Activated naive CD4-positive, alpha-beta T cell treated with anti-CD3 and anti-CD28 coated beads, Interleukin-2, amount 50 U/mL, for 24 hours (primary cell): ENCODE data around the gene ARHGAP26.

Experiments used
- H3K27ac Mint-ChIP-seq: one replicate; pipeline ENCODE4 v1.8.0; 2021; ENCODE audit warnings: mild to moderate bottlenecking, mixed read lengths
- H3K27me3 Mint-ChIP-seq: one replicate; pipeline ENCODE4 v1.8.0; 2021; ENCODE audit warnings: mixed read lengths
- H3K36me3 Mint-ChIP-seq: one replicate; pipeline ENCODE4 v1.8.0; 2021; ENCODE audit warnings: mixed read lengths
- H3K4me1 Mint-ChIP-seq: one replicate; pipeline ENCODE4 v1.8.0; 2021; ENCODE audit warnings: mixed read lengths
- H3K4me3 Mint-ChIP-seq: one replicate; pipeline ENCODE4 v1.8.0; 2021; ENCODE audit warnings: mild to moderate bottlenecking, mixed read lengths
- H3K9me3 Mint-ChIP-seq: one replicate; pipeline ENCODE4 v1.8.0; 2021; ENCODE audit warnings: mixed read lengths

The ARHGAP26 gene

GRCh38 chr5:143128412-143129071, 358.4 kb downstream of the ARHGAP26 start:
- H3K9me3 Mint-ChIP-seq: no peaks in the 10 kb centered on the region
- H3K27me3 Mint-ChIP-seq: no peaks in the 10 kb centered on the region
- H3K36me3 Mint-ChIP-seq: peaks cover 5% of the 10 kb centered on the region
- H3K4me1 Mint-ChIP-seq: no peaks in the 10 kb centered on the region
- H3K4me3 Mint-ChIP-seq: no peak overlapping the region
- no peak overlapping the region for H3K27ac Mint-ChIP-seq

GRCh38 chr5:143129203-143129602, 359.0 kb downstream of the ARHGAP26 start:
- no peaks in the 10 kb centered on the region for H3K4me1 Mint-ChIP-seq
- H3K9me3 Mint-ChIP-seq: no peaks in the 10 kb centered on the region
- H3K4me3 Mint-ChIP-seq: no peak overlapping the region
- H3K27me3 Mint-ChIP-seq: no peaks in the 10 kb centered on the region
- H3K36me3 Mint-ChIP-seq: peaks cover 9% of the 10 kb centered on the region
- no peak overlapping the region for H3K27ac Mint-ChIP-seq

- no peaks in the 10 kb centered on the region for H3K9me3 Mint-ChIP-seq
- no peaks in the 10 kb centered on the region for H3K4me1 Mint-ChIP-seq
- no peak overlapping the region for H3K4me3 Mint-ChIP-seq
- no peak overlapping the region for H3K27ac Mint-ChIP-seq
- peaks cover 13% of the 10 kb centered on the region for H3K36me3 Mint-ChIP-seq
- H3K27me3 Mint-ChIP-seq: no peaks in the 10 kb centered on the region
Observed at GRCh38 chr5:143129910-143130612, 359.9 kb downstream of the ARHGAP26 start.

- Mint-ChIP-seq H3K4me1 (no peaks in the 10 kb centered on the region), H3K27me3 (no peaks in the 10 kb centered on the region), H3K36me3 (peaks cover 13% of the 10 kb centered on the region), H3K27ac (no peak overlapping the region), H3K4me3 (no peak overlapping the region), H3K9me3 (no peaks in the 10 kb centered on the region)
Observed at GRCh38 chr5:143130613-143131305, 360.6 kb downstream of the ARHGAP26 start.

- Mint-ChIP-seq H3K27me3 (no peaks in the 10 kb centered on the region), H3K9me3 (no peaks in the 10 kb centered on the region), H3K4me3 (no peak overlapping the region), H3K4me1 (no peaks in the 10 kb centered on the region), H3K27ac (no peak overlapping the region), H3K36me3 (peaks cover 13% of the 10 kb centered on the region)
Observed at GRCh38 chr5:143131972-143132371, 361.8 kb downstream of the ARHGAP26 start.

GRCh38 chr5:143132739-143133138, 362.6 kb downstream of the ARHGAP26 start:
- no peak overlapping the region for H3K4me3 Mint-ChIP-seq
- H3K4me1 Mint-ChIP-seq: no peaks in the 10 kb centered on the region
- H3K36me3 Mint-ChIP-seq: peaks cover 15% of the 10 kb centered on the region
- no peaks in the 10 kb centered on the region for H3K9me3 Mint-ChIP-seq
- no peaks in the 10 kb centered on the region for H3K27me3 Mint-ChIP-seq
- H3K27ac Mint-ChIP-seq: no peak overlapping the region

GRCh38 chr5:143133721-143134120, 363.5 kb downstream of the ARHGAP26 start:
- H3K27ac Mint-ChIP-seq: no peak overlapping the region
- peaks cover 20% of the 10 kb centered on the region for H3K36me3 Mint-ChIP-seq
- H3K9me3 Mint-ChIP-seq: no peaks in the 10 kb centered on the region
- no peaks in the 10 kb centered on the region for H3K4me1 Mint-ChIP-seq
- H3K27me3 Mint-ChIP-seq: no peaks in the 10 kb centered on the region
- no peak overlapping the region for H3K4me3 Mint-ChIP-seq

GRCh38 chr5:143134269-143134668, 364.1 kb downstream of the ARHGAP26 start:
- H3K4me1 Mint-ChIP-seq: no peaks in the 10 kb centered on the region
- H3K36me3 Mint-ChIP-seq: peaks cover 20% of the 10 kb centered on the region
- no peaks in the 10 kb centered on the region for H3K9me3 Mint-ChIP-seq
- no peaks in the 10 kb centered on the region for H3K27me3 Mint-ChIP-seq
- no peak overlapping the region for H3K4me3 Mint-ChIP-seq
- no peak overlapping the region for H3K27ac Mint-ChIP-seq

- Mint-ChIP-seq H3K9me3 (no peaks in the 10 kb centered on the region), H3K27ac (no peak overlapping the region), H3K4me1 (no peaks in the 10 kb centered on the region), H3K36me3 (peaks cover 20% of the 10 kb centered on the region), H3K4me3 (no peak overlapping the region), H3K27me3 (no peaks in the 10 kb centered on the region)
Observed at GRCh38 chr5:143134900-143135299, 364.7 kb downstream of the ARHGAP26 start.

GRCh38 chr5:143135832-143136551, 365.8 kb downstream of the ARHGAP26 start:
- no peaks in the 10 kb centered on the region for H3K9me3 Mint-ChIP-seq
- H3K4me3 Mint-ChIP-seq: no peak overlapping the region
- H3K36me3 Mint-ChIP-seq: peaks cover 20% of the 10 kb centered on the region
- H3K4me1 Mint-ChIP-seq: no peaks in the 10 kb centered on the region
- H3K27me3 Mint-ChIP-seq: no peaks in the 10 kb centered on the region
- no peak overlapping the region for H3K27ac Mint-ChIP-seq

GRCh38 chr5:143138839-143139238, 368.7 kb downstream of the ARHGAP26 start:
- H3K4me1 Mint-ChIP-seq: peaks cover 3% of the 10 kb centered on the region
- H3K36me3 Mint-ChIP-seq: peaks cover 18% of the 10 kb centered on the region
- no peak overlapping the region for H3K27ac Mint-ChIP-seq
- no peak overlapping the region for H3K4me3 Mint-ChIP-seq
- H3K27me3 Mint-ChIP-seq: no peaks in the 10 kb centered on the region
- H3K9me3 Mint-ChIP-seq: no peaks in the 10 kb centered on the region

- Mint-ChIP-seq H3K36me3 (peaks cover 13% of the 10 kb centered on the region), H3K4me1 (peaks cover 4% of the 10 kb centered on the region), H3K27ac (no peak overlapping the region), H3K27me3 (no peaks in the 10 kb centered on the region), H3K4me3 (no peak overlapping the region), H3K9me3 (no peaks in the 10 kb centered on the region)
Observed at GRCh38 chr5:143139585-143139984, 369.4 kb downstream of the ARHGAP26 start.

GRCh38 chr5:143140492-143141203, 370.5 kb downstream of the ARHGAP26 start:
- no peak overlapping the region for H3K4me3 Mint-ChIP-seq
- peaks cover 12% of the 10 kb centered on the region for H3K36me3 Mint-ChIP-seq

GRCh38 chr5:143141652-143142051, 371.5 kb downstream of the ARHGAP26 start:
- H3K27me3 Mint-ChIP-seq: no peaks in the 10 kb centered on the region
- H3K9me3 Mint-ChIP-seq: no peaks in the 10 kb centered on the region
- H3K36me3 Mint-ChIP-seq: peaks cover 15% of the 10 kb centered on the region
- H3K27ac Mint-ChIP-seq: no peak overlapping the region
- H3K4me1 Mint-ChIP-seq: peaks cover 11% of the 10 kb centered on the region
- no peak overlapping the region for H3K4me3 Mint-ChIP-seq

More at GRCh38 chr5:143140492-143141203, 370.5 kb downstream of the ARHGAP26 start:
- Mint-ChIP-seq H3K27me3 (no peaks in the 10 kb centered on the region), H3K27ac (no peak overlapping the region), H3K9me3 (no peaks in the 10 kb centered on the region), H3K4me1 (peaks cover 11% of the 10 kb centered on the region)
